Mesenteric fat pad (tissue), 1 donor: ENCODE data around the gene DEPP1. TPM values are rescaled to one million over a fixed set of nuclear protein-coding genes. Genes with fewer than 3 reads are reported as not detected.

Source experiments
- DNase-seq: peaks from one replicate; pipeline ENCODE4 v3.0.0-alpha.2; 2020; ENCODE audit warnings: low spot score
- total RNA-seq: library from RNA; stranded (reverse); fragmentation: NEBNext Ultra II Directional; extraction: Animal tissue kit (Norgen Biotek cat#: 25700); gene quantifications from one replicate; pipeline ENCODE4 v1.2.1, GENCODE V29; 2021
- donor health status: DM: yes; HTN: yes; CAD: no.

DEPP1 gene
- total RNA-seq, 1 donor from 2014 or later: 566 TPM

DNA sequence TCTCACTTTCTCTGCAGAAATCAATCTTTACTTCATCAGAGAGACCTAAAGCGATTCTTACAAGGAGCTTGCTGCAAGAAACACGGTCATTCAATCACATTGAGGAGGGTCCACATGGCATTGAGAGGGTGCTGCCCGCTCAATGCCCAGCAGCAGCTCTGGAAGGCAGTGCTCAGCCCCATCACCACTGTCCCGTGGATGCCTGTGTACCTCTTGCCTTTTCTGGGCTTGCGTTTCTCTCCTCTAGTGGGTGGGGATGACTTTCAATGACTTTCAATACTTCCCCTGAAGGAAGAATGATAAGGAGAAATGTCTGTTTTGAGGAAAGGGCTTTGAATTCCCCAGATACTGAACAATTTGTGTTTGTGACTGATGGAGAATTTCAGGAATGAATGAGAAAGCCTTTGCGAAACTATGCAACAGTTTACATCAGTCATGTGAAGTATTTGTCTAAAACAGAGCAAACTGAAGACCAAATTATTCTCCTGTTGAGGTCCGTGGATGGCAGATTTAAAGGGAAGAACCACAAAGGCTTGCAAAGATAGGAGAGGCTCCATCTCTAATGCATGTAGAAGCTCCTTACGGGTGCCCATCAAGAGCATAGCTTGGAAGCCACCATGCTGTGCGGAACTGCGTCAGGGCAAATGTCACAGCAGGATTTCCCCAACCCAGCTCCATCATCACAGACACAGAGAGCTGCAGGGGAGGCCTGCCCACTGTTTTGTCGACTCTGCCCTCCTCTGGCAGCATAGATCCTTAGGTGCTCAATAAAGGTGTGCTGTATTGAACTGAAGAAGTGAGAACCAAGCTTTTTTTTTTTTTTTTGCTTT is 15.5 kb upstream of the DEPP1 start:
- DNase-seq: no peak

- peak; percentile 88 for DNase-seq
Measured at GRCh38 chr10:44993226-44993921, 14.8 kb upstream of the DEPP1 start.

DNA sequence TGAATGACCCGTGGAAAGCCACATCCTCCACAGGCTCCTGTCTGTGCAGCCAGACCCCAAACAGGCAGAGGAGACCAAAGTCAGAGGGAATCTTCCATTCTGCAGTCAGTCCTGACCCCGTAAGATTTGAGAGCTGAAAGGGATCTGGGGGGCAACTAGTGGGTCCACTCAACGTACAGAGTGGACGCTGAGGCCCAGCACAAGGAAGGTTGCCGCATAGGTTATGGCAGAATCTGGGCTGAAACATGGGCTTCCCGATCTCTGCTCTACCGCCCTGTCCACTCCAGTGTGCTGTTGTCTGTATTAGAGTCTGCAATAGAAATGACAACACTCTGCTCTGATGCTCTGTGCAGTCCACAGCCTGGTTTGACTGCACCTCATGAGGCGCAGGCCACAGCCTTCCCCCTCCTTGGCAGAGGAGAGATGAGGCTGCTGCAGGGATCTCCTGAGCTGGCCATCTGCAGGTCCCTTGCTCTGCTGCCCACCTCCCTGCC is 14.2 kb upstream of the DEPP1 start:
- DNase-seq: peak; percentile 80

GRCh38 chr10:44992070-44992731 is 13.6 kb upstream of the DEPP1 start:
- DNase-seq: peak; percentile 89

- no peak for DNase-seq
Measured at GRCh38 chr10:44991571-44991970, 13.0 kb upstream of the DEPP1 start.

GRCh38 chr10:44990965-44991364 is 12.4 kb upstream of the DEPP1 start:
- DNase-seq: no peak

- DNase-seq: no peak
Measured at GRCh38 chr10:44990302-44990655, 11.7 kb upstream of the DEPP1 start.

DNA sequence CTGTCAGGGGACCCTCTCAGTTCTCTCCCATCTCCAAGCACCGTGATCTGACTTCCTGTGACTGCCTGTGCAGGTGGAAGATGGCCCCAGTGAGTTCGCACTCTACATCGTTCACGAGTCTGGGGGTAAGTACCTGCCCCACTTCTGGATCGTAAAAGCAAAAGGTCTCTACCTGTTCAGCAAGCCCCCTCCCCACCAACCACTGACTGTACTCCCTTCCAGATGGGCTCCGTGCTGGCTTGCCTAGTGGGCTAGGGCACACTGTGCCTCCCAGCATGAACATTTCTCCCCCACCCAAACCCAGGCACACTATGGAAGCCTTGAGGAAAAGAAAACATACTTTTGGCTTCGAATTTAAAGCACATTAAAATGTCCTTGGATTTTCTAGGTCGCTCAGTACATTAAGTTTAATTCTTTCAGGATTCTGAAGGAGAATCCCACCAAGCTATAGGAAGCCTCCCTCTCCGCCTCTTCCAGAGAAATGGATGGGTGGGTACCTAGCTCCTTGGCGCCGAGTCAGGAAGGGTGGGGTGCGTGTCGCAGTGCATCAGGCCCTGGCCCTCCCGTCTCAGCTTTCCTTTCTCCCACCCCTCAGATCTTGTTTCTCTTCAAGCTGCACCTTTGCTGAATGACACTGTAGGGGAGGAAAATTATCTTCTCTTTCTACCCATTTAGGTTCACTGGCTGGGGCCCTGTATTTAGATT is 11.1 kb upstream of the DEPP1 start:
- no peak for DNase-seq

DNA sequence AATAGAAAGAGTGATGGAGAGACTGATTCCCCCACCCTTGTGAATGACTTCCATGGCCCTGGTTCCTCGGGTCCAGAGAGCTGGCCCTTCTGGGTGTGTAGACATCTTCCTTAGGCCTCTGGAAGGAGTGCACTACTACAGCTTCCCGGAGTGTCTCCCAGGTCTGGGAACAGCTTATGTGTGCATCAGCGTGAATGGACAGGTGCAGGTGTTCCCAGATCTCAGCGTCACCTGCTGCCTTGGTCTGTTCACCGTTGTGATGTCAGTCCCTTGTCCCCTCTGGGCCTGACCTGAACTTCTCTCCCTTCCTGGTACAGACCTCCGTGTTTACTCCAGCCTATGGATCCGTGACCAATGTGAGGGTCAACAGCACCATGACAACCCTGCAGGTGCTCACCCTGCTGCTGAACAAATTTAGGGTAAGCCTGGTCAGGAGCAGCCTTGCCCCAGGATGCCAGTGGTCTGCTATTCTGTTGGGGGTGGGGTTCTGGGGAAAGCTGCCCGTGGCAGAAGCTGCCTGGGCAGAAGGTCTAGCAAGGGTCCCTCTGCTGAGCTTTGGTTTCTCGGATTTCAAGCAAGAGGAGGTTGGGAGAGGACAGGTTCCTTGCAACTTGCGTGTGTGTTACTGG is 10.5 kb upstream of the DEPP1 start:
- DNase-seq: peak; percentile 81

- DNase-seq: no peak
Measured at GRCh38 chr10:44986670-44987069, 8.1 kb upstream of the DEPP1 start.

GRCh38 chr10:44986179-44986578 is 7.6 kb upstream of the DEPP1 start:
- no peak for DNase-seq

DNA sequence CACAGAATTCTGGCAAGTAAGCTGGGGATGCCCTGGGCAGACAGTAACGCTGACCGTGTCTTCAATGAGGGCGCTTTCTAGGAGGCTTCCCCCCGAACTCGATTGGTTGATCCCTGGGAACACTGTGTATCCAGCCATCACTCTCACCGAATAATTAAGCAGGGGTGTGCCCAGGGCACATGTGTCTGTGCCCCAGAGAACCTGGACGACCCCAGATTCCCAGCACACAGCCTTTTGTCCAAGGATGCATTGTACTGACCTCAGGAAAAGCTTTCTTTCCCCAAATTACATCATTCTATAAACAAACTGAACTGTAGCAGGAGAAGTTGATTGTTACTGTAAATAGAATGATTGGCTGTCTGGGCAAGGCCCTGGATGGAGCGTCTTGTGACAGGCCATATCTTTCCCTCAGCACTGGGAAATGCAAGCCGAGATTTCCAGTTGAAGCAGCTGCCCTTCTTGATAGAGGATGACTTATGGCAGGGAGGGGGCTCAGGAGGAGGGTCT is 6.6 kb upstream of the DEPP1 start:
- no peak for DNase-seq

- DNase-seq: no peak
Measured at GRCh38 chr10:44984671-44985101, 6.1 kb upstream of the DEPP1 start.

DNA sequence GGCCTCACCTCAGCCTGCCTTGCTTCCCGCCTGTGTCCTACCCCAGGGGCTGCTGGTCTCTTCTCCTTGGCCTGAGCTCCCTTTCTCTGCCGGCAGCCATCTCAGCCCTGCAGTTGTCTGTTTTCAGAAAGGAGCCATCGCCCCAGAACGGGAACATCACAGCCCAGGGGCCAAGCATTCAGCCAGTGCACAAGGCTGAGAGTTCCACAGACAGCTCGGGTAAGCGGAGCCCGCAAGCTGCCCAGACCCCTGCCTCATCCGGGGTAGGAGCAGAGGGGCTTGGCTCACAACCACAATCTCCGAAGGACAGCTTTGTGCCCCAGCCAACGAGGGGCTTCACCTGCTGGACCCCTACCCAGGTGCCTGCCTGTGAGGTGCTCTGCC is 5.3 kb upstream of the DEPP1 start:
- peak; percentile 86 for DNase-seq

GRCh38 chr10:44983066-44983894 is 4.7 kb upstream of the DEPP1 start:
- DNase-seq: no peak

- peak; percentile 81 for DNase-seq
Measured at GRCh38 chr10:44982496-44982895, 3.9 kb upstream of the DEPP1 start.

- DNase-seq: peak; percentile 89
Measured at GRCh38 chr10:44982114-44982460, 3.5 kb upstream of the DEPP1 start.

- DNase-seq: peak; percentile 85
Measured at GRCh38 chr10:44981172-44982113, 2.8 kb upstream of the DEPP1 start.
